Measurements from ENCODE around the gene KCNQ5.

KCNQ5 gene

GRCh38 chr6:73200735-73201134, 578.9 kb downstream of the KCNQ5 start:
- TF ChIP-seq Cebpa-rat (IDR thresholded peaks at IDR 0.05), result no peak
- no peak overlapping the region for H3K9ac ChIP-seq
- peaks cover 0 to 10% (median 3%) of the 10 kb centered on the region in 10 experiments; a peak in 7 of 20 replicates for H3K4me1 ChIP-seq
- H3K9me3 ChIP-seq (replicated peaks in 1 of 11), result peaks cover 0 to 4% (median 4%) of the 10 kb centered on the region in 11 experiments; a peak in 16 of 22 replicates
- peaks cover 0 to 21% (median 12%) of the 10 kb centered on the region in 11 experiments; a peak in 12 of 22 replicates for H3K36me3 ChIP-seq
- H4K20me1 ChIP-seq, result no peaks in the 10 kb centered on the region
- H3K4me3 ChIP-seq, result no peak overlapping the region
- H3K4me2 ChIP-seq, result peak overlapping the region in 3 of 11 experiments; percentile 14 to 40 (median 37); a peak in 2 of 22 replicates
- H3K27ac ChIP-seq, result no peak overlapping the region
- H3K27me3 ChIP-seq, result no peaks in the 10 kb centered on the region

DNA sequence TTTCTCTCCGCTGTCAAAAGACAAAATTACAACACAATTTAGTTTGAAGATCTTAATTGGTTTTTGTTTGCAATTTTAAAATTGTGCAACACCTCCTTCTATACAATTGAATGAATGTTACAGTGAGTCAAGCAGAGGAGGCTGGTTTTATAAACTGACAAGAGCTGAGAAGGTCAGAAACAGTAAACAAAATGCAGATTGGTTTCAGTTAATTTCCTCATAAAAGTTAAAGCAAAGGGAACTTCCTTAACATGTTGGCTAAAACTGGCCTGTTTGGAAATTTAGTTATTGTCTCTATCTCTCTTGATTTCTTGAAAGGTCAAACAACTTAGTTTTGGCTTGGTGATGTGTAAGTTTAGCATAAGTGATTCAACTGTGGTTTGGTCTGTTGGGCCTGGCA, 581.2 kb downstream of the KCNQ5 start:
- H3K4me2 ChIP-seq, result no peak overlapping the region
- H3K4me1 ChIP-seq, result peaks cover 0 to 10% (median 3%) of the 10 kb centered on the region in 10 experiments; a peak in 7 of 20 replicates
- H3K27me3 ChIP-seq, result no peaks in the 10 kb centered on the region
- peaks cover 8 to 18% (median 14%) of the 10 kb centered on the region in 11 experiments; a peak in 21 of 22 replicates for H3K9me3 ChIP-seq (replicated peaks in 1 of 11)
- no peak overlapping the region for H3K27ac ChIP-seq
- H3K36me3 ChIP-seq, result no peaks in the 10 kb centered on the region
- TF ChIP-seq Cebpa-rat (IDR thresholded peaks at IDR 0.05), result 0 out of 22 replicates have a peak, but pooled peaks of 1 of the 11 experiments have one; percentile 34
- no peaks in the 10 kb centered on the region for H4K20me1 ChIP-seq
- no peak overlapping the region for H3K9ac ChIP-seq
- no peak overlapping the region for H3K4me3 ChIP-seq

- no peak overlapping the region for H3K4me3 ChIP-seq
- peaks cover 0 to 10% (median 3%) of the 10 kb centered on the region in 10 experiments; a peak in 7 of 20 replicates for H3K4me1 ChIP-seq
- no peaks in the 10 kb centered on the region for H3K36me3 ChIP-seq
- H4K20me1 ChIP-seq, result no peaks in the 10 kb centered on the region
- H3K9me3 ChIP-seq (replicated peaks in 1 of 11), result peaks cover 8 to 18% (median 14%) of the 10 kb centered on the region in 11 experiments; a peak in 21 of 22 replicates
- no peak overlapping the region for H3K4me2 ChIP-seq
- H3K27ac ChIP-seq, result no peak overlapping the region
- H3K27me3 ChIP-seq, result no peaks in the 10 kb centered on the region
- no peak for TF ChIP-seq Cebpa-rat (IDR thresholded peaks at IDR 0.05)
- no peak overlapping the region for H3K9ac ChIP-seq
Observed at GRCh38 chr6:73204252-73204651, 582.4 kb downstream of the KCNQ5 start.

GRCh38 chr6:73207221-73207837, 585.5 kb downstream of the KCNQ5 start:
- Histone ChIP-seq H3K4me2 (no peak overlapping the region), H4K20me1 (no peaks in the 10 kb centered on the region), H3K36me3 (no peaks in the 10 kb centered on the region), H3K4me1 (no peaks in the 10 kb centered on the region), H3K27me3 (no peaks in the 10 kb centered on the region), H3K27ac (no peak overlapping the region), H3K4me3 (no peak overlapping the region), H3K9me3 (replicated peaks in 1 of 11) (peaks cover 8 to 18% (median 14%) of the 10 kb centered on the region in 11 experiments; a peak in 21 of 22 replicates), H3K9ac (no peak overlapping the region)
- TF ChIP-seq Cebpa-rat (IDR thresholded peaks at IDR 0.05), result no peak

DNA sequence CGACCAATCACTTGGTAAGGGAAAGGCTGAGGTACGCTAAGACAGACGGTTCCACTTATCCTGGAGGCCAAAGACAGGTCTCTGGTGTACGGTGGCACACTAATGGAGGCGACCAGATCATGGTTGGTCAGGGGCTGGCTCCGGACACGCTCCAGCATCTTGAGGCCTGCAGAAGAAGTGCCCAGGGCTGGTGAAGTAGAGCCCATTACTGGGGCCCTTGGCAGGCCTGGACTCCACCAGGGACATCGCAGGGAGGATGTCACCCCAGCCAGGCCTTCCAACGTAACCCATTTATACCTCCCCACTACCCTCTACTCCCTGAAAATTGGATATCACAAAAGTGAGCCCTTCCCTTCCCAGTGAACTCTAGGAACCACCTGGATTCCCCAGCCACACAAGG, 587.3 kb downstream of the KCNQ5 start:
- no peak overlapping the region for H3K27ac ChIP-seq
- H3K27me3 ChIP-seq, result no peaks in the 10 kb centered on the region
- no peaks in the 10 kb centered on the region for H3K4me1 ChIP-seq
- H4K20me1 ChIP-seq, result no peaks in the 10 kb centered on the region
- H3K4me2 ChIP-seq, result no peak overlapping the region
- H3K4me3 ChIP-seq, result no peak overlapping the region
- H3K9ac ChIP-seq, result no peak overlapping the region
- H3K9me3 ChIP-seq (replicated peaks in 1 of 11), result peaks cover 8 to 18% (median 14%) of the 10 kb centered on the region in 11 experiments; a peak in 21 of 22 replicates
- TF ChIP-seq Cebpa-rat (IDR thresholded peaks at IDR 0.05), result no peak
- H3K36me3 ChIP-seq, result no peaks in the 10 kb centered on the region

- H3K9me3 ChIP-seq (replicated peaks in 1 of 11), result 0 out of 22 replicates have a peak, but pooled peaks cover 0 to 4% (median 0%) of the 10 kb centered on the region in 11 experiments
- H3K27ac ChIP-seq, result no peak overlapping the region
- H3K27me3 ChIP-seq, result no peaks in the 10 kb centered on the region
- no peaks in the 10 kb centered on the region for H3K4me1 ChIP-seq
- H3K9ac ChIP-seq, result no peak overlapping the region
- H4K20me1 ChIP-seq, result no peaks in the 10 kb centered on the region
- no peaks in the 10 kb centered on the region for H3K36me3 ChIP-seq
- no peak overlapping the region for H3K4me3 ChIP-seq
- H3K4me2 ChIP-seq, result no peak overlapping the region
- TF ChIP-seq Cebpa-rat (IDR thresholded peaks at IDR 0.05), result no peak
Observed at GRCh38 chr6:73216859-73217258, 595.0 kb downstream of the KCNQ5 start.

DNA sequence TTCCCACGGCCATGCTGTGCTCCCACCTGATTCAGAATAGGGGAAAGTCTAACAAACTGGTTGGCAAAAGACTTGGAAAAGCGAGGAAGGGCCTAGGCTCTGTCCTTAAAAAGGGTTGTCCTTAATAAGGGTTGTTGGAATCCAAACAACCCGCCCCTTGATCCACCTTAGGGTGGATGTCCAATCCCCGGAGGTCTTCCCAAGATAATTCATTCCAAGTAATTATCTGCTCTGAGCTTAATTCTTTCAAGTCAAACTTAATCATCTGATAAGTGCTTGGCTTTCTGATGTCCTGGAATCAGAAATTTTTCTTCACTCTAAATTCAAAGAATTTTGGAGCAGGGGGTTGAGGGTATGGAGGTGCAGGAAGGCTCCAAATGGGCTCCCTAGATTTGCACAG, 603.5 kb downstream of the KCNQ5 start, which contains the start of gene KHDC1L:
Gene KHDC1L (minus strand): TSS at position 101 of the 400 bp plus-strand sequence. CDS start 88 bp downstream, at position 13.
- Histone ChIP-seq H3K9ac (no peak within 1 kb of the TSS), H3K4me1 (no peaks in the 10 kb centered on the region), H3K4me3 (no peak within 1 kb of the TSS), H3K27me3 (no peaks in the 10 kb centered on the region), H3K36me3 (peaks cover 0 to 7% (median 0%) of the 10 kb centered on the region in 11 experiments; a peak in 3 of 22 replicates), H3K9me3 (replicated peaks in 1 of 11) (peaks cover 8 to 25% (median 20%) of the 10 kb centered on the region in 11 experiments; a peak in 15 of 22 replicates), H3K4me2 (no peak within 1 kb of the TSS), H4K20me1 (no peaks in the 10 kb centered on the region), H3K27ac (no peak within 1 kb of the TSS)
- no peak for TF ChIP-seq Cebpa-rat (IDR thresholded peaks at IDR 0.05)

- Histone ChIP-seq H3K4me1 (peaks cover 0 to 5% (median 0%) of the 10 kb centered on the region in 10 experiments; a peak in 4 of 20 replicates), H3K4me3 (no peak overlapping the region), H3K9ac (no peak overlapping the region), H3K27ac (no peak overlapping the region), H4K20me1 (no peaks in the 10 kb centered on the region), H3K9me3 (replicated peaks in 1 of 11) (peaks cover 8 to 27% (median 20%) of the 10 kb centered on the region in 11 experiments; a peak in 15 of 22 replicates), H3K4me2 (no peak overlapping the region), H3K36me3 (peaks cover 0 to 7% (median 0%) of the 10 kb centered on the region in 11 experiments; a peak in 3 of 22 replicates), H3K27me3 (no peaks in the 10 kb centered on the region)
- no peak for TF ChIP-seq Cebpa-rat (IDR thresholded peaks at IDR 0.05)
Observed at GRCh38 chr6:73227606-73228255, 605.9 kb downstream of the KCNQ5 start.

- Histone ChIP-seq H3K27me3 (no peaks in the 10 kb centered on the region), H3K9ac (no peak overlapping the region), H3K4me2 (no peak overlapping the region), H4K20me1 (no peaks in the 10 kb centered on the region), H3K4me1 (peaks cover 0 to 5% (median 0%) of the 10 kb centered on the region in 10 experiments; a peak in 4 of 20 replicates), H3K9me3 (replicated peaks in 1 of 11) (0 out of 22 replicates have a peak, but pooled peaks cover 0 to 8% (median 0%) of the 10 kb centered on the region in 11 experiments), H3K36me3 (no peaks in the 10 kb centered on the region), H3K4me3 (no peak overlapping the region), H3K27ac (peak overlapping the region in 3 of 11 experiments; percentile 37 to 56 (median 55); a peak in 5 of 22 replicates)
- no peak for TF ChIP-seq Cebpa-rat (IDR thresholded peaks at IDR 0.05)
Observed at GRCh38 chr6:73231986-73232391, 610.1 kb downstream of the KCNQ5 start.
